ENCODE measurements around the gene CENPL. TPM values are rescaled to one million over a fixed set of nuclear protein-coding genes. Genes with fewer than 3 reads are reported as not detected.

Gene CENPL
- total and polyA plus RNA-seq, 7 donors, result 1.8 to 7.8 (median 4.9) TPM

DNA sequence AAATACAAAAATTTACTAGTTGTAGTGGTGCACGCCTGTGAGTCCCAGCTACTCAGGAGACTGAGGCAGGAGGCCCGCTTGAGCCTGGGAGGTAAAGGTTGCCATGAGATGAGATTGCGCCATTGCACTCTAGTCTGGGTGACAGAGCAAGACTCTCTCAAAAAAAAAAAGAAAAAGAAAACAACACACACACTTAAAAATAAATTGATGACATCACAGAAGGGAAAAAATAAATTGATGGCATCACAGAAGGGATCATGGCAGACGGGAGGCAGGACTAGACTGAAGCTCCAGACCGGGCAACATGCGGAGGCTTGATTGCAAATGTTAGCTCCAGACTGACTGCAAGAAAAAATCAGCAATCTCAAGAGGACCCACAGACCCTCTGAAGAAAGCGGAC lies 66.6 kb downstream of the CENPL start:
- Histone ChIP-seq H3K4me1 (no peaks in the 10 kb centered on the region), H3K9me3 (no peaks in the 10 kb centered on the region), H3K4me3 (no peak overlapping the region), H3K27me3 (no peaks in the 10 kb centered on the region), H3K36me3 (peaks cover 24 to 68% (median 42%) of the 10 kb centered on the region in 4 donors), H3K27ac (no peak overlapping the region)
- intact Hi-C loops (cut with DNase I), result no loop called here
- WGBS, 2 donors, result 97 to 98% methylated on average over 7 of the region's 7 CpGs
- TF ChIP-seq, protein P1, sequence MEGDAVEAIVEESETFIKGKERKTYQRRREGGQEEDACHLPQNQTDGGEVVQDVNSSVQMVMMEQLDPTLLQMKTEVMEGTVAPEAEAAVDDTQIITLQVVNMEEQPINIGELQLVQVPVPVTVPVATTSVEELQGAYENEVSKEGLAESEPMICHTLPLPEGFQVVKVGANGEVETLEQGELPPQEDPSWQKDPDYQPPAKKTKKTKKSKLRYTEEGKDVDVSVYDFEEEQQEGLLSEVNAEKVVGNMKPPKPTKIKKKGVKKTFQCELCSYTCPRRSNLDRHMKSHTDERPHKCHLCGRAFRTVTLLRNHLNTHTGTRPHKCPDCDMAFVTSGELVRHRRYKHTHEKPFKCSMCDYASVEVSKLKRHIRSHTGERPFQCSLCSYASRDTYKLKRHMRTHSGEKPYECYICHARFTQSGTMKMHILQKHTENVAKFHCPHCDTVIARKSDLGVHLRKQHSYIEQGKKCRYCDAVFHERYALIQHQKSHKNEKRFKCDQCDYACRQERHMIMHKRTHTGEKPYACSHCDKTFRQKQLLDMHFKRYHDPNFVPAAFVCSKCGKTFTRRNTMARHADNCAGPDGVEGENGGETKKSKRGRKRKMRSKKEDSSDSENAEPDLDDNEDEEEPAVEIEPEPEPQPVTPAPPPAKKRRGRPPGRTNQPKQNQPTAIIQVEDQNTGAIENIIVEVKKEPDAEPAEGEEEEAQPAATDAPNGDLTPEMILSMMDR (IDR thresholded peaks at IDR 0.05), result no peak
- TF ChIP-seq POLR2A (IDR thresholded peaks at IDR 0.05) (no peak), EP300 (IDR thresholded peaks at IDR 0.05) (no peak), POLR2AphosphoS5 (IDR thresholded peaks at IDR 0.05) (no peak)
- no peak for DNase-seq

GRCh38 chr1:173757666-173758065 lies 67.0 kb downstream of the CENPL start:
- no peak overlapping the region for H3K4me3 ChIP-seq
- intact Hi-C loops (cut with DNase I), result no loop called here
- H3K9me3 ChIP-seq, result no peaks in the 10 kb centered on the region
- no peak for DNase-seq
- 99 to 100% methylated on average over 4 of the region's 4 CpGs for WGBS, 2 donors
- peaks cover 24 to 72% (median 45%) of the 10 kb centered on the region in 4 donors for H3K36me3 ChIP-seq
- H3K4me1 ChIP-seq, result no peaks in the 10 kb centered on the region
- H3K27ac ChIP-seq, result no peak overlapping the region
- H3K27me3 ChIP-seq, result no peaks in the 10 kb centered on the region
- no peak for TF ChIP-seq EP300 (IDR thresholded peaks at IDR 0.05)
- TF ChIP-seq POLR2A (IDR thresholded peaks at IDR 0.05), result no peak
- TF ChIP-seq, protein P1 (IDR thresholded peaks at IDR 0.05), result no peak
- no peak for TF ChIP-seq POLR2AphosphoS5 (IDR thresholded peaks at IDR 0.05)

- no peaks in the 10 kb centered on the region for H3K27me3 ChIP-seq
- H3K9me3 ChIP-seq, result no peaks in the 10 kb centered on the region
- intact Hi-C loops (cut with DNase I), result no loop called here
- H3K4me3 ChIP-seq, result no peak overlapping the region
- H3K27ac ChIP-seq, result no peak overlapping the region
- TF ChIP-seq POLR2AphosphoS5 (IDR thresholded peaks at IDR 0.05) (no peak), POLR2A (IDR thresholded peaks at IDR 0.05) (no peak), EP300 (IDR thresholded peaks at IDR 0.05) (no peak)
- TF ChIP-seq, protein P1 (IDR thresholded peaks at IDR 0.05), result no peak
- DNase-seq, result no peak
- no peaks in the 10 kb centered on the region for H3K4me1 ChIP-seq
- peaks cover 24 to 73% (median 41%) of the 10 kb centered on the region in 4 donors for H3K36me3 ChIP-seq
Measured at GRCh38 chr1:173753830-173754229, 70.9 kb downstream of the CENPL start.

Small RNA genes within 50 kb of the gene (small RNA-seq; reads per million reads assigned to genes)
- gene RF00019, result 0 reads per million in 3 donors

Other genes with a start within 250 kb of the CENPL start
- not detected for gene SLC9C2, start 221.8 kb downstream of the CENPL start, total RNA-seq
- gene SLC9C2, start 221.8 kb downstream of the CENPL start, polyA plus RNA-seq, result not detected
- gene TEX50, start 189.5 kb downstream of the CENPL start, total RNA-seq, result not detected
- not detected for gene TEX50, start 189.5 kb downstream of the CENPL start, polyA plus RNA-seq
- under 1 TPM in 3 of 4 donors, not detected in 1; 0.27 to 0.71 (median 0.33) TPM for gene ANKRD45, start 155.0 kb downstream of the CENPL start, total RNA-seq
- gene ANKRD45, start 155.0 kb downstream of the CENPL start, polyA plus RNA-seq, result under 1 TPM in 2 of 3 donors, not detected in 1; 0.41 to 0.92 TPM
- 10 to 100 TPM; 35.5 to 57.7 (median 42.6) TPM for gene KLHL20, start 109.9 kb downstream of the CENPL start, total RNA-seq
- gene KLHL20, start 109.9 kb downstream of the CENPL start, polyA plus RNA-seq, result 10 to 100 TPM in 1 of 3 donors, 1 to 10 TPM in 2; 9.0 to 11.3 (median 9.8) TPM
- 1 to 10 TPM; 5.2 to 10.0 (median 7.3) TPM for gene DARS2, start 210 bp downstream of the CENPL start, total RNA-seq
- 10 to 100 TPM in 2 of 3 donors, 1 to 10 TPM in 1; 8.4 to 15.7 (median 10.4) TPM for gene DARS2, start 210 bp downstream of the CENPL start, polyA plus RNA-seq
- 100 to 1,000 TPM; 443 to 618 (median 542) TPM for gene GAS5, start 43.1 kb upstream of the CENPL start, total RNA-seq
- 100 to 1,000 TPM; 323 to 804 (median 459) TPM for gene GAS5, start 43.1 kb upstream of the CENPL start, polyA plus RNA-seq
- 1 to 10 TPM; 7.5 to 8.6 (median 8.0) TPM for gene ZBTB37, start 43.5 kb upstream of the CENPL start, total RNA-seq
- 1 to 10 TPM in 1 of 3 donors, under 1 TPM in 2; under 0.01 to 2.5 (median 0.46) TPM for gene ZBTB37, start 43.5 kb upstream of the CENPL start, polyA plus RNA-seq
- gene SERPINC1, start 92.4 kb upstream of the CENPL start, total RNA-seq, result not detected
- under 1 TPM in 1 of 3 donors, not detected in 2; 0.10 TPM for gene SERPINC1, start 92.4 kb upstream of the CENPL start, polyA plus RNA-seq
- 10 to 100 TPM; 22.5 to 55.9 (median 34.8) TPM for gene RC3H1, start 197.5 kb upstream of the CENPL start, total RNA-seq
- gene RC3H1, start 197.5 kb upstream of the CENPL start, polyA plus RNA-seq, result 1 to 10 TPM; 2.4 to 7.9 (median 4.6) TPM